ENCODE data around the gene ZNF343. TPM values are rescaled to one million over a fixed set of nuclear protein-coding genes. Genes with fewer than 3 reads are reported as not detected.

Gene ZNF343
- total and polyA plus RNA-seq, 10 donors = 4.8 to 16.2 (median 10.3) TPM

GRCh38 chr20:2538356-2538755 lies 29.6 kb upstream of the ZNF343 start:
- TF ChIP-seq POLR2A (IDR thresholded peaks at IDR 0.05) (no peak), CTCF (IDR thresholded peaks at IDR 0.05 in 8 of 11, conservative IDR thresholded peaks at IDR 0.05 in 3 of 11) (no peak), POLR2AphosphoS5 (IDR thresholded peaks at IDR 0.05) (no peak)
- H3K27ac ChIP-seq = no peak overlapping the region
- no peaks in the 10 kb centered on the region for H3K4me1 ChIP-seq
- 76 to 87% (median 82%) methylated on average over 12 of the region's 12 CpGs for WGBS, 5 donors
- H3K4me3 ChIP-seq = no peak overlapping the region
- H3K9me3 ChIP-seq = no peaks in the 10 kb centered on the region
- H3K27me3 ChIP-seq (replicated peaks in 1 of 7) = peaks cover 0 to 79% (median 0%) of the 10 kb centered on the region in 7 donors
- no peak for DNase-seq
- H3K36me3 ChIP-seq = no peaks in the 10 kb centered on the region
- intact Hi-C loops (cut with DNase I; ENCODE audit: low total_unique reads) = no loop called here

GRCh38 chr20:2537101-2537500 lies 28.4 kb upstream of the ZNF343 start:
- H3K27me3 ChIP-seq (replicated peaks in 1 of 7) = peaks cover 0 to 73% (median 0%) of the 10 kb centered on the region in 7 donors
- intact Hi-C loops (cut with DNase I; ENCODE audit: low total_unique reads) = no loop called here
- no peak overlapping the region for H3K4me3 ChIP-seq
- no peaks in the 10 kb centered on the region for H3K36me3 ChIP-seq
- no peak overlapping the region for H3K27ac ChIP-seq
- H3K4me1 ChIP-seq = no peaks in the 10 kb centered on the region
- TF ChIP-seq CTCF (IDR thresholded peaks at IDR 0.05 in 8 of 11, conservative IDR thresholded peaks at IDR 0.05 in 3 of 11) (no peak), POLR2A (IDR thresholded peaks at IDR 0.05) (no peak), POLR2AphosphoS5 (IDR thresholded peaks at IDR 0.05) (no peak)
- H3K9me3 ChIP-seq = no peaks in the 10 kb centered on the region
- DNase-seq = no peak
- 78 to 91% (median 83%) methylated on average over 5 of the region's 5 CpGs for WGBS, 5 donors

GRCh38 chr20:2536560-2536986 lies 27.9 kb upstream of the ZNF343 start, which contains the start of gene TMC2:
Gene TMC2 (plus strand): TSS chr20:2536573. CDS start chr20:2536622, 49 bp downstream.
- 74 to 84% (median 78%) methylated on average over 9 to 13 of the region's 13 CpGs for whole genome bisulfite sequencing, 5 donors
- H3K4me3 ChIP-seq = no peak within 1 kb of the TSS
- H3K27ac ChIP-seq = no peak within 1 kb of the TSS
- no peak for TF ChIP-seq CTCF (IDR thresholded peaks at IDR 0.05 in 8 of 11, conservative IDR thresholded peaks at IDR 0.05 in 3 of 11)
- no peak for TF ChIP-seq POLR2A (IDR thresholded peaks at IDR 0.05)
- TF ChIP-seq POLR2AphosphoS5 (IDR thresholded peaks at IDR 0.05) = no peak
- H3K27me3 ChIP-seq (replicated peaks in 1 of 7) = peaks cover 0 to 69% (median 0%) of the 10 kb centered on the region in 7 donors
- intact Hi-C loops (cut with DNase I; ENCODE audit: low total_unique reads) = no loop called here
- H3K4me1 ChIP-seq = no peaks in the 10 kb centered on the region
- no peak for DNase-seq
- no peaks in the 10 kb centered on the region for H3K36me3 ChIP-seq
- H3K9me3 ChIP-seq = no peaks in the 10 kb centered on the region

- no peak overlapping the region for H3K27ac ChIP-seq
These were observed 27.2 kb upstream of the ZNF343 start for GRCh38 chr20:2535711-2536559.

More at GRCh38 chr20:2535711-2536559, 27.2 kb upstream of the ZNF343 start:
- no peaks in the 10 kb centered on the region for H3K4me1 ChIP-seq
- intact Hi-C loops (cut with DNase I; ENCODE audit: low total_unique reads) = no loop called here
- H3K36me3 ChIP-seq = no peaks in the 10 kb centered on the region
- DNase-seq = no peak
- peaks cover 0 to 62% (median 0%) of the 10 kb centered on the region in 7 donors for H3K27me3 ChIP-seq (replicated peaks in 1 of 7)
- TF ChIP-seq POLR2AphosphoS5 (IDR thresholded peaks at IDR 0.05) = no peak
- no peak for TF ChIP-seq POLR2A (IDR thresholded peaks at IDR 0.05)
- no peak for TF ChIP-seq CTCF (IDR thresholded peaks at IDR 0.05 in 8 of 11, conservative IDR thresholded peaks at IDR 0.05 in 3 of 11)
- H3K4me3 ChIP-seq = no peak overlapping the region
- WGBS, 5 donors = 59 to 72% (median 70%) methylated on average over 12 of the region's 12 CpGs
- no peaks in the 10 kb centered on the region for H3K9me3 ChIP-seq

Data from spleen (tissue), 11 donors.